Neuronal stem cell (in vitro differentiated cells): Measurements from ENCODE around the gene OPN1MW3.
"Not testable (repeated sequence)": the region's sequence is repeated elsewhere in the genome, so short reads cannot be mapped to it uniquely, and the experiment has no call there.

Experiments used
- DNase-seq: peaks from one replicate; pipeline ENCODE4 v3.0.0-alpha.2; 2013; ENCODE audit warnings: low spot score
- H2AFZ ChIP-seq: one replicate; pipeline ENCODE4 v1.6.1; 2013; ENCODE audit warnings: mild to moderate bottlenecking, low read length, inconsistent platforms
- H2AK5ac ChIP-seq: 2 replicates; pipeline ENCODE4 v1.6.1; 2013; ENCODE audit warnings: low read depth, mild to moderate bottlenecking, inconsistent platforms, low read length, moderate library complexity, mixed read lengths
- H2BK120ac ChIP-seq: 2 replicates; pipeline ENCODE4 v1.6.1; 2013; ENCODE audit warnings: low read depth, mild to moderate bottlenecking, inconsistent platforms, low read length, moderate library complexity, mixed read lengths
- H2BK12ac ChIP-seq: one replicate; pipeline ENCODE4 v1.6.1; 2013; ENCODE audit warnings: low read length, inconsistent platforms
- H2BK15ac ChIP-seq: 2 replicates; pipeline ENCODE4 v1.6.1; 2013; ENCODE audit warnings: mild to moderate bottlenecking, low read length, inconsistent platforms, mixed read lengths
- H2BK5ac ChIP-seq: one replicate; pipeline ENCODE4 v1.6.1; 2013; ENCODE audit warnings: inconsistent platforms, mild to moderate bottlenecking, low read length, moderate library complexity
- H3K14ac ChIP-seq: one replicate; pipeline ENCODE4 v1.6.1; 2013; ENCODE audit warnings: low read length, inconsistent platforms
- H3K18ac ChIP-seq: 2 replicates; pipeline ENCODE4 v1.6.1; 2013; ENCODE audit warnings: low read length, inconsistent platforms
- H3K23ac ChIP-seq: 2 replicates; pipeline ENCODE4 v1.6.1; 2013; ENCODE audit warnings: low read depth, mild to moderate bottlenecking, mixed read lengths, low read length, inconsistent platforms; ENCODE audit not compliant: poor library complexity
- H3K27ac ChIP-seq: replicated peaks from 3 replicates; pipeline ENCODE4 v1.5.1; 2013; ENCODE audit warnings: low read length, inconsistent platforms
- H3K27me3 ChIP-seq, 3 experiments: 2 replicates each; pipeline ENCODE4 v1.6.1; 2013; ENCODE audit warnings: low read length in 3 of 3, mild to moderate bottlenecking in 2 of 3, inconsistent platforms in 1 of 3, low read depth in 1 of 3, mixed read lengths in 1 of 3, moderate library complexity in 1 of 3; ENCODE audit not compliant: control insufficient read depth in 3 of 3, insufficient read depth in 3 of 3
- H3K36me3 ChIP-seq, 2 donors: replicated peaks in 1 of 2; 2 replicates each; pipeline ENCODE4 v1.6.1; 2013; ENCODE audit warnings: low read length in 2 of 2; ENCODE audit not compliant: control insufficient read depth in 2 of 2, insufficient read depth in 2 of 2
- H3K4ac ChIP-seq: 2 replicates; pipeline ENCODE4 v1.6.1; 2013; ENCODE audit warnings: inconsistent platforms, mild to moderate bottlenecking, low read length, moderate library complexity
- H3K4me1 ChIP-seq, 2 donors: 1 replicate in 1 of 2; 2 replicates in 1 of 2; pipeline ENCODE4 v1.6.1; 2013; ENCODE audit warnings: low read length in 2 of 2, low read depth in 1 of 2; ENCODE audit not compliant: control insufficient read depth in 2 of 2, insufficient read depth in 1 of 2
- H3K4me2 ChIP-seq: one replicate; pipeline ENCODE4 v1.6.1; 2013; ENCODE audit warnings: mild to moderate bottlenecking, low read length, inconsistent platforms; ENCODE audit not compliant: insufficient read depth, poor library complexity, severe bottlenecking
- H3K4me3 ChIP-seq, 2 donors: 2 replicates each; pipeline ENCODE4 v1.5.1; 2013; ENCODE audit warnings: low read length in 2 of 2, mild to moderate bottlenecking in 2 of 2, inconsistent platforms in 1 of 2, moderate library complexity in 1 of 2
- H3K79me1 ChIP-seq: one replicate; pipeline ENCODE4 v1.6.1; 2013; ENCODE audit warnings: low read depth, mild to moderate bottlenecking, inconsistent platforms, low read length, moderate library complexity
- H3K9ac ChIP-seq: one replicate; pipeline ENCODE4 v1.6.1; 2013; ENCODE audit warnings: mild to moderate bottlenecking, low read depth, low read length, inconsistent platforms; ENCODE audit not compliant: poor library complexity
- H3K9me3 ChIP-seq, 2 donors: replicated peaks in 1 of 2; 2 replicates each; pipeline versions ENCODE3 to v1.6.1; 2013; ENCODE audit warnings: low read length in 2 of 2, mild to moderate bottlenecking in 2 of 2, inconsistent platforms in 1 of 2, low read depth in 1 of 2, mixed read lengths in 1 of 2, moderate library complexity in 1 of 2; ENCODE audit not compliant: control insufficient read depth in 2 of 2, insufficient read depth in 1 of 2
- H4K8ac ChIP-seq: one replicate; pipeline ENCODE4 v1.6.1; 2013; ENCODE audit warnings: low read depth, mild to moderate bottlenecking, inconsistent platforms, low read length, moderate library complexity
- H4K91ac ChIP-seq: one replicate; pipeline ENCODE4 v1.6.1; 2013; ENCODE audit warnings: low read length, low read depth, mild to moderate bottlenecking, inconsistent platforms; ENCODE audit not compliant: poor library complexity
- whole genome bisulfite sequencing, 2 donors: extraction: QIAGEN DNeasy Blood & Tissue Kit; methylation state at CpG; one replicate each; pipeline ENCODE4 v1.1.7; 2013; ENCODE audit warnings: missing lambda C conversion rate in 2 of 2, mixed read lengths in 1 of 2; ENCODE audit not compliant: insufficient read length in 2 of 2, insufficient replicate concordance in 1 of 2; ENCODE audit errors: extremely low coverage in 2 of 2; 5-methylcytosine and 5-hydroxymethylcytosine counted together

OPN1MW3 gene

GRCh38 chrX:154233620-154234019 is 23.8 kb upstream of the OPN1MW3 start:
- H2BK120ac ChIP-seq, H3K27me3 ChIP-seq, H3K36me3 ChIP-seq, H3K27ac ChIP-seq, H3K4ac ChIP-seq, H4K91ac ChIP-seq, H3K18ac ChIP-seq, H3K4me1 ChIP-seq, H3K79me1 ChIP-seq, H2AK5ac ChIP-seq, H2BK12ac ChIP-seq, H4K8ac ChIP-seq, H3K14ac ChIP-seq, H3K4me3 ChIP-seq, H2BK15ac ChIP-seq, H3K9ac ChIP-seq, H2AFZ ChIP-seq, DNase-seq, H2BK5ac ChIP-seq, H3K23ac ChIP-seq, H3K9me3 ChIP-seq, H3K4me2 ChIP-seq: not testable (repeated sequence)
- WGBS, 2 donors = no CpG with 5 or more reads among the region's 16 CpGs

GRCh38 chrX:154238939-154239559 is 18.3 kb upstream of the OPN1MW3 start:
- not testable (repeated sequence) for H3K27me3 ChIP-seq, H3K4me3 ChIP-seq, H2BK5ac ChIP-seq, H3K9me3 ChIP-seq, H2AFZ ChIP-seq, H2BK12ac ChIP-seq, H3K4me2 ChIP-seq, H2AK5ac ChIP-seq, H3K4ac ChIP-seq, DNase-seq, H3K14ac ChIP-seq, H3K36me3 ChIP-seq, H3K23ac ChIP-seq, H4K8ac ChIP-seq, H3K9ac ChIP-seq, H2BK15ac ChIP-seq, H3K79me1 ChIP-seq, H3K27ac ChIP-seq, H3K18ac ChIP-seq, H3K4me1 ChIP-seq, H2BK120ac ChIP-seq, H4K91ac ChIP-seq
- WGBS, 2 donors = no CpG with 5 or more reads among the region's 11 CpGs

- not testable (repeated sequence) for H3K36me3 ChIP-seq, H2AFZ ChIP-seq, DNase-seq, H3K4ac ChIP-seq, H2AK5ac ChIP-seq, H3K4me3 ChIP-seq, H4K91ac ChIP-seq, H3K14ac ChIP-seq, H3K9ac ChIP-seq, H3K27me3 ChIP-seq, H3K9me3 ChIP-seq, H2BK15ac ChIP-seq, H3K4me2 ChIP-seq, H3K27ac ChIP-seq, H2BK120ac ChIP-seq, H3K23ac ChIP-seq, H2BK12ac ChIP-seq, H3K79me1 ChIP-seq, H3K18ac ChIP-seq, H3K4me1 ChIP-seq, H4K8ac ChIP-seq, H2BK5ac ChIP-seq
- no CpG with 5 or more reads among the region's 8 CpGs for WGBS, 2 donors
Measured at GRCh38 chrX:154239982-154240503, 17.3 kb upstream of the OPN1MW3 start.

GRCh38 chrX:154247377-154248045 is 9.9 kb upstream of the OPN1MW3 start:
- no CpG with 5 or more reads among the region's 17 CpGs for WGBS, 2 donors
- H3K4me2 ChIP-seq, H3K9ac ChIP-seq, H3K4me3 ChIP-seq, H2BK12ac ChIP-seq, H3K79me1 ChIP-seq, H2BK15ac ChIP-seq, H3K27ac ChIP-seq, H3K27me3 ChIP-seq, H2BK5ac ChIP-seq, DNase-seq, H3K14ac ChIP-seq, H4K8ac ChIP-seq, H3K18ac ChIP-seq, H3K4ac ChIP-seq, H2AFZ ChIP-seq, H3K4me1 ChIP-seq, H3K36me3 ChIP-seq, H2BK120ac ChIP-seq, H3K9me3 ChIP-seq, H3K23ac ChIP-seq, H4K91ac ChIP-seq, H2AK5ac ChIP-seq: not testable (repeated sequence)
